Lung (tissue), 12 donors: ENCODE data around the gene SLMAP. TPM values are rescaled to one million over a fixed set of nuclear protein-coding genes. Genes with fewer than 3 reads are reported as not detected.

ENCODE experiments used
- ATAC-seq: fragments of 200-7000 bp; cut with Tn5 transposase; one replicate; pipeline ENCODE4 v1.9.1; 2020; ENCODE audit warnings: moderate number of reproducible peaks; ENCODE audit not compliant: insufficient read depth, low FRiP score
- DNase-seq, 3 donors: peaks; one replicate each; pipeline ENCODE4 v3.0.0-alpha.2; 2013 to 2017
- H3K27ac ChIP-seq, 2 donors: one replicate each; pipeline ENCODE4 v1.5.1; 2013; ENCODE audit warnings: mild to moderate bottlenecking in 2 of 2, moderate library complexity in 2 of 2, control low read depth in 1 of 2, inconsistent platforms in 1 of 2, low read depth in 1 of 2, low read length in 1 of 2
- H3K27me3 ChIP-seq, 3 donors: one replicate each; pipeline ENCODE4 v1.5.1; 2013; ENCODE audit warnings: low read length in 2 of 3; ENCODE audit not compliant: control insufficient read depth in 3 of 3, insufficient read depth in 3 of 3
- H3K36me3 ChIP-seq, 4 donors: one replicate each; pipeline ENCODE4 v1.5.1; 2013; ENCODE audit warnings: low read length in 4 of 4, mild to moderate bottlenecking in 1 of 4, moderate library complexity in 1 of 4; ENCODE audit not compliant: control insufficient read depth in 4 of 4, insufficient read depth in 4 of 4
- H3K4me1 ChIP-seq, 5 donors: one replicate each; pipeline ENCODE4 v1.5.1; 2013; ENCODE audit warnings: low read length in 5 of 5, mild to moderate bottlenecking in 2 of 5, moderate library complexity in 1 of 5; ENCODE audit not compliant: control insufficient read depth in 5 of 5, insufficient read depth in 5 of 5
- H3K4me3 ChIP-seq: one replicate; pipeline ENCODE4 v1.5.1; 2013; ENCODE audit warnings: mild to moderate bottlenecking, control low read depth, moderate library complexity
- H3K9ac ChIP-seq, 2 donors: one replicate each; pipeline ENCODE4 v1.5.1; 2013; ENCODE audit warnings: low read length in 2 of 2, control low read depth in 1 of 2; ENCODE audit not compliant: insufficient read depth in 1 of 2
- H3K9me3 ChIP-seq, 4 donors: one replicate each; pipeline ENCODE4 v1.5.1; 2013; ENCODE audit warnings: low read length in 3 of 4, mild to moderate bottlenecking in 1 of 4, moderate library complexity in 1 of 4; ENCODE audit not compliant: control insufficient read depth in 4 of 4, insufficient read depth in 3 of 4
- WGBS, 2 donors: extraction: QIAGEN DNeasy Blood & Tissue Kit; methylation state at CpG; one replicate each; pipeline ENCODE4 v1.1.7; 2013; 5-methylcytosine and 5-hydroxymethylcytosine counted together
- polyA plus RNA-seq, 2 donors: library from polyadenylated mRNA; stranded (reverse); fragments of 200-250 nt; gene quantifications; one replicate each; pipeline ENCODE4 v1.2.1, GENCODE V29; 2013
- total RNA-seq, 2 donors: library from RNA; depleted of rRNA in 1 of 2; stranded (reverse); fragments of >200 nt in 1 of 2; gene quantifications; one replicate each; pipeline ENCODE4 v1.2.1, GENCODE V29; 2014 to 2021
- TF ChIP-seq, protein P1 (sequence below): IDR thresholded peaks from 2 replicates; pipeline ENCODE4 v1.5.1; 2012; ENCODE audit warnings: mild to moderate bottlenecking; ENCODE audit errors: control extremely low read depth, extremely low read depth
- donor health status: control.
- donor health status: control.
- donor health status: Bipolar disorder and iron deficiency.
- donor health status: healthy.
- donor health status: DM: yes; HTN: yes; CAD: no.

The SLMAP gene
- total and polyA plus RNA-seq, 4 donors, result 11.4 to 118 (median 47.2) TPM

DNA sequence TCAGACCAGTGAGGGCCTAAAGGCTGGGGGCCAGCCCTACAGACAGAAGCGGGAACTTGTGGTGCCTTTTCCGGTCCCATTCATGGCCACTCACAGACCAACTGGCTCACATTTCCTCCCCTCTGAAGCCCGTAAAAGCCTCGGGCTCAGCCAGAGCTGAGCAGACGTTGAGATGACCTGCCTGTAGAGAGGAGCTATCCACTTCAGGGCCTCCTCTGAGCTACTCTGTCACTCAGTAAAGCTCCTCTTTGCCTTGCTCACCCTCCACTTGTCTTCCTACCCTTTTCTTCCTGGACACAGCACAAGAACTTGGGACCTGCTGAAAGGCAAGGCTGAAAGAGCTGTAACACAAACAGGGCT lies 53.5 kb downstream of the SLMAP start:
- no peaks in the 10 kb centered on the region for H3K36me3 ChIP-seq
- H3K4me1 ChIP-seq, result peaks cover 0 to 14% (median 0%) of the 10 kb centered on the region in 5 donors
- TF ChIP-seq, protein P1, sequence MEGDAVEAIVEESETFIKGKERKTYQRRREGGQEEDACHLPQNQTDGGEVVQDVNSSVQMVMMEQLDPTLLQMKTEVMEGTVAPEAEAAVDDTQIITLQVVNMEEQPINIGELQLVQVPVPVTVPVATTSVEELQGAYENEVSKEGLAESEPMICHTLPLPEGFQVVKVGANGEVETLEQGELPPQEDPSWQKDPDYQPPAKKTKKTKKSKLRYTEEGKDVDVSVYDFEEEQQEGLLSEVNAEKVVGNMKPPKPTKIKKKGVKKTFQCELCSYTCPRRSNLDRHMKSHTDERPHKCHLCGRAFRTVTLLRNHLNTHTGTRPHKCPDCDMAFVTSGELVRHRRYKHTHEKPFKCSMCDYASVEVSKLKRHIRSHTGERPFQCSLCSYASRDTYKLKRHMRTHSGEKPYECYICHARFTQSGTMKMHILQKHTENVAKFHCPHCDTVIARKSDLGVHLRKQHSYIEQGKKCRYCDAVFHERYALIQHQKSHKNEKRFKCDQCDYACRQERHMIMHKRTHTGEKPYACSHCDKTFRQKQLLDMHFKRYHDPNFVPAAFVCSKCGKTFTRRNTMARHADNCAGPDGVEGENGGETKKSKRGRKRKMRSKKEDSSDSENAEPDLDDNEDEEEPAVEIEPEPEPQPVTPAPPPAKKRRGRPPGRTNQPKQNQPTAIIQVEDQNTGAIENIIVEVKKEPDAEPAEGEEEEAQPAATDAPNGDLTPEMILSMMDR, result no peak
- DNase-seq (no peak), ATAC-seq (no peak)
- no peaks in the 10 kb centered on the region for H3K27me3 ChIP-seq
- H3K9me3 ChIP-seq, result peaks cover 0 to 3% (median 0%) of the 10 kb centered on the region in 4 donors
- H3K9ac ChIP-seq, result no peak overlapping the region
- H3K27ac ChIP-seq, result no peak overlapping the region
- H3K4me3 ChIP-seq, result no peak overlapping the region
- 96 to 97% methylated on average over 5 of the region's 5 CpGs for WGBS, 2 donors

DNA sequence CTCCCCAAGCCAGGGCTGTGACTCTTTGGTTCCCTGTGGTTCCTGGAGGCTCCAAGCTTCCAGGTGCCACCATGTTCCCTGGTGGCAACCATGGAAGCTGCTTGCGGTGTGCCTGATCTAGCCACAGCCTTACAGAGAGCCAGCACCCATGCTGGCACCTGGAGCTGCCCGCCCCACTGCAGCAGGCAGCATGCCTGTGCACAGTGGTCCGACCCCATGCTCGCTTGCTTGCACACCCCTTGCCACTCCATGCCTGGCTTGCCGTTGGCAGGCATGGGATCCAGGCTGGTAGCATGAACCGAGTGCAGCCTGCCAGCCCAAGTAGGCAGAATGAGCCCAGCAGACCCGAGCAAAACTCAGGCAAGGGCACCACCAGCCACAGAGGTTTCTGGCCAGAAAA lies 53.9 kb downstream of the SLMAP start:
- no peak overlapping the region for H3K4me3 ChIP-seq
- peaks cover 0 to 3% (median 0%) of the 10 kb centered on the region in 4 donors for H3K9me3 ChIP-seq
- ATAC-seq, result no peak
- no peak for DNase-seq
- no peaks in the 10 kb centered on the region for H3K36me3 ChIP-seq
- H3K27ac ChIP-seq, result no peak overlapping the region
- WGBS, 2 donors, result 96 to 97% methylated on average over 7 of the region's 7 CpGs
- H3K9ac ChIP-seq, result no peak overlapping the region
- TF ChIP-seq, protein P1, result no peak
- H3K4me1 ChIP-seq, result peaks cover 0 to 14% (median 0%) of the 10 kb centered on the region in 5 donors
- H3K27me3 ChIP-seq, result no peaks in the 10 kb centered on the region

DNA sequence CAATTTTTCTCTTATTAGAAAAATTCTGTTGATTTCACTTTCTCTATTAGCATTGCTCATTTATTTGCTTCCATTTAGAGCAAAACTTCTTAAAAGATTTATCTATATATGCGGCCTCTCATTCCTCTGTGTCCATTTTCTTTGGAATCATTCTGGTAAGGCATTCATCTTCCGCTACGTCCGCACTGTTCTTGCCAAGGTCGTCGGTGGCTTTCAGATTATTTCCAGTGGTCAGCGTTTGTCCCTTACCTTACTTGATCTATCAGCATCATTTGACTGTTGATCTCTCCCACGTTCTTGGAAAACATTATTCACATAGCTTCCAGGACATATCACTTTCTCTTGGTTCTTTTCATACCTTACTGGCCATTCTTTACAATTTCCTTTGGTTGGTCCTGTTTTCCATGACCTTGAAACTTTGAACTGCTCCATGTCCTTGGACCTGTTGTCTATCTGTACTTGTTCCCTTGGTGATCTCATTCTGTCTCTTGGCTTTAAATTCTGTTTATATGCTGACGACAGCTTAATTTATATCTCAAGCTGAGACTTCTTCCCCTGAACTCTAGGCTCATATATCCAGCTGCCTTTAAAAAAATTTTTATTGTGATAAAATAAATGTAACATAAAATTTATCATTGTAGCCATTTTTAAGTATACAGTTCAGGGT lies 54.5 kb downstream of the SLMAP start:
- TF ChIP-seq, protein P1, result no peak
- H3K4me1 ChIP-seq, result peaks cover 0 to 13% (median 0%) of the 10 kb centered on the region in 5 donors
- no peak overlapping the region for H3K9ac ChIP-seq
- DNase-seq, result no peak
- peaks cover 0 to 3% (median 0%) of the 10 kb centered on the region in 4 donors for H3K9me3 ChIP-seq
- H3K4me3 ChIP-seq, result no peak overlapping the region
- no peak overlapping the region for H3K27ac ChIP-seq
- ATAC-seq, result no peak
- H3K27me3 ChIP-seq, result no peaks in the 10 kb centered on the region
- 82 to 90% methylated on average over 9 of the region's 9 CpGs for WGBS, 2 donors
- H3K36me3 ChIP-seq, result no peaks in the 10 kb centered on the region

DNA sequence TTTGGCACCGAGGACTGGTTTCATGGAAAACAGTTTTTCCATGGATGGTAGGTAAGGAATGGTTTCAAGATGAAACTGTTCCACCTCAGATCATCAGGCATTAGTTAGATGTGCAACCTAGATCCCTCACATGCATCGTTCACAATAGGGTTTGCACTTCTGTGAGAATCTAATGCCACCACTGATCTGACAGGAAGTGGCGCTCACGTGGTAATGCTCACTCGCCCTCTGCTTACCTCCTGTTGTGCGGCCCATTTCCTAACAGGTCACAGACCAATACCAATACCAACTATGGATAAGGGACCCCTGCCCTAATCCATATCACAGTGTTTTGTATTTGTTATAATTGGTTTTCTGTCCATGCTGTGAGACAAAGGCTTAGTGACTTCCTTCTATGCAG lies 58.9 kb downstream of the SLMAP start:
- Histone ChIP-seq H3K4me1 (peaks cover 3 to 8% (median 7%) of the 10 kb centered on the region in 5 donors), H3K27me3 (no peaks in the 10 kb centered on the region), H3K9me3 (no peaks in the 10 kb centered on the region), H3K4me3 (no peak overlapping the region), H3K27ac (no peak overlapping the region), H3K36me3 (no peaks in the 10 kb centered on the region), H3K9ac (no peak overlapping the region)
- 62 to 71% methylated on average over 6 of the region's 6 CpGs for WGBS, 2 donors
- DNase-seq (no peak), ATAC-seq (no peak)
- TF ChIP-seq, protein P1, result no peak
